Mucosa of descending colon (tissue), 3 donors: ENCODE data around the gene DCAF11. TPM values are rescaled to one million over a fixed set of nuclear protein-coding genes. Genes with fewer than 3 reads are reported as not detected.
A peak's percentile ranks its signal among the peaks of the same experiment; 100 is the strongest.

Source experiments
- ATAC-seq: fragments of 200-7000 bp; cut with Tn5 transposase; one replicate; pipeline ENCODE4 v1.9.1; 2020; ENCODE audit warnings: mild to moderate bottlenecking, moderate library complexity
- DNase-seq, 3 donors: peaks; one replicate each; pipeline ENCODE4 v3.0.0-alpha.2; 2020
- H3K36me3 ChIP-seq: fragments of 200-600 bp; one replicate; pipeline ENCODE4 v1.8.0; 2021; ENCODE audit warnings: low read depth, mild to moderate bottlenecking
- H3K4me1 ChIP-seq: fragments of 200-600 bp; one replicate; pipeline ENCODE4 v1.8.0; 2021; ENCODE audit warnings: low read depth, mild to moderate bottlenecking
- H3K4me3 ChIP-seq: fragments of 200-600 bp; one replicate; pipeline ENCODE4 v1.8.0; 2021; ENCODE audit warnings: mild to moderate bottlenecking
- H3K9me3 ChIP-seq: fragments of 200-600 bp; one replicate; pipeline ENCODE4 v1.8.0; 2021; ENCODE audit warnings: mild to moderate bottlenecking
- CTCF ChIP-seq: fragments of 200-600 bp; IDR thresholded peaks from one replicate; pipeline ENCODE4 v1.8.0; 2022; ENCODE audit warnings: antibody characterized with exemption, mild to moderate bottlenecking
- intact Hi-C, 2 donors: fragments of 100-400 bp; cut with DNase I in 1 of 2; cut with micrococcal nuclease in 1 of 2; formaldehyde crosslinking; loops; one replicate each; pipeline versions ENCODE4 v1.11.0 to v1.11.1; 2022; cut with DNase I, micrococcal nuclease
- total RNA-seq, 3 donors: library from RNA; stranded (reverse); fragmentation: NEBNext Ultra II Directional in 2 of 3; extraction: Animal tissue kit (Norgen Biotek cat#: 25700) in 2 of 3; gene quantifications; one replicate each; pipeline versions ENCODE4 v1.2.1 to v1.2.4, GENCODE V29; 2021 to 2023
- donor health status: DM: no; HTN: no; CAD: no; lungs with moderate emphysema.
- donor health status: DM: no; HTN: no; CAD: no.
- donor health status: DM: no; HTN: yes; CAD: no.

Gene DCAF11
- total RNA-seq, 3 donors from 2014 or later, result 65.8 to 101 (median 84.9) TPM

GRCh38 chr14:24121210-24121609, 6.6 kb downstream of the DCAF11 start:
- Histone ChIP-seq H3K4me1 (peaks cover 5% of the 10 kb centered on the region), H3K9me3 (no peaks in the 10 kb centered on the region), H3K36me3 (peaks cover 11% of the 10 kb centered on the region), H3K4me3 (no peak overlapping the region)
- ATAC-seq (no peak), DNase-seq (no peak)
- intact Hi-C loops, result no loop called here
- no peak for TF ChIP-seq CTCF

GRCh38 chr14:24122416-24122815, 7.8 kb downstream of the DCAF11 start:
- intact Hi-C loops, result no loop called here
- TF ChIP-seq CTCF, result no peak
- Histone ChIP-seq H3K4me3 (no peak overlapping the region), H3K4me1 (no peaks in the 10 kb centered on the region), H3K36me3 (peaks cover 11% of the 10 kb centered on the region), H3K9me3 (no peaks in the 10 kb centered on the region)
- ATAC-seq (no peak), DNase-seq (no peak)

- no peak for ATAC-seq
- intact Hi-C loops, result no loop called here
Measured at GRCh38 chr14:24122898-24123297, 8.3 kb downstream of the DCAF11 start.

GRCh38 chr14:24123424-24124417, 9.1 kb downstream of the DCAF11 start:
- intact Hi-C loops, result no loop called here
- no peak overlapping the region for H3K4me3 ChIP-seq
- ATAC-seq (peak; percentile 26), DNase-seq (no peak)
- no peak for TF ChIP-seq CTCF
- no peaks in the 10 kb centered on the region for H3K9me3 ChIP-seq
- peaks cover 11% of the 10 kb centered on the region for H3K36me3 ChIP-seq
- no peaks in the 10 kb centered on the region for H3K4me1 ChIP-seq

More at GRCh38 chr14:24122898-24123297, 8.3 kb downstream of the DCAF11 start:
- peaks cover 11% of the 10 kb centered on the region for H3K36me3 ChIP-seq
- H3K9me3 ChIP-seq, result no peaks in the 10 kb centered on the region
- DNase-seq, result no peak
- no peak for TF ChIP-seq CTCF
- H3K4me1 ChIP-seq, result no peaks in the 10 kb centered on the region
- H3K4me3 ChIP-seq, result no peak overlapping the region

GRCh38 chr14:24126939-24127338, 12.4 kb downstream of the DCAF11 start:
- no peak overlapping the region for H3K4me3 ChIP-seq
- no peaks in the 10 kb centered on the region for H3K4me1 ChIP-seq
- intact Hi-C loops, result no loop called here
- ATAC-seq (no peak), DNase-seq (no peak)
- no peaks in the 10 kb centered on the region for H3K9me3 ChIP-seq
- no peaks in the 10 kb centered on the region for H3K36me3 ChIP-seq
- no peak for TF ChIP-seq CTCF
